HL-60/S4 treated with retinoic acid at 250 ng/mL for 4 days and 3 days (cell line): ENCODE results near the gene CCNY.

Experiments used
- in situ Hi-C: fragments of 300-500 bp; cut with MboI; formaldehyde crosslinking; loops from 2 replicates; pipeline ENCODE4 v1.7.0; 2022; ENCODE audit warnings: low sequenced_read_pairs

The CCNY gene

DNA sequence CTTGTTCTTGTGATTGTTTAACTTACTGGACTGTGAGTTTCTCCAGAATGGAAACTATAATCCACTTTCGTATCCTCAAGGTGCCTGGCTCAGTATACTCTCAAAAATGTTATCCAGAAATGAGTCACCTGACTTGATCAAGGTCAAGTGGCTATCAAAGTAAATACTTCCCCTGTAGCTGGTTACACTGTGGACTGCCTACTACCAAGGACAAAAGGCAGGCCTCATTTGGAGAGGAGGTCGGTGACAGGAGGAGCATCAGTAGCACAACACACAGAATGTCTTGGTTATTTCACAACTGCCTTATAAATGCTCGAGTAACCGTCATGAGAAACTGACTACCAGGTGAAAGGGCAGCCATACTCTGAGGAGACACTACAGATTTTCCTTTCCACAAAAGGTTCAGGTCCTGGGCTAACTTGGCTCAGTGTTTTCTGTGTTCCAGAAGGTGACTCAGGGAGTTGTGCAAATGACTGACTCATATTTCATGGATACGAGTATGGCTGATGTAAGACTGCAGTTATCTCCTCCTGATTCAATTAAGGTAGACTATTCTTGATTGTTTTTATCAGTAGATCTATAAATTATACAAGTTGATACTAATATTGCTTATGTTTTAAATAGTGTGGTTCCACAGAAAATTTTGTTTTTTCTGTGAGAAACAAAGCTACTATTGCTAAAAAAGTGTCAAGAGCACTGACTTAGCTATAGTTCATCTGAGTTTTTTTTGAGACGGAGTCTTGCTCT is 4.2 kb upstream of the CCNY start:
- in situ Hi-C loops: no loop called here

DNA sequence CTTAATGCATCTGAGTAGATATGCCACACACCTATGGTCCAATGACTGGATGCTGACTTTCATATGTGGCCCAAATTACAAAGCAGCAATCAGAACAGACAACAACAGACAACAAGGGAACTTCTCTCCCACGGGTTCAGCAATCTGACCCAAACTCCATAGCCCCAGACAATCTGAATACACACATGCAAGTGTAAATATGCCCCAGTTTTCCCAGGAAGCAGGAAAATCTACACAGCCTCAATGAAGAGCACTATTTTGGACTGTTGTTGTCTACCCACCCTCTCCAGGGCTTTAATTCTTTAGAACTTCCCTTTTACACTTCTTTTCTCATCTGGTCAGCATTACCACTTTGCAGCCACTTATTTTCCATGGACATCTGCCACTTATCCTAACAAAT is 2.0 kb upstream of the CCNY start:
- in situ Hi-C loops: no loop called here

DNA sequence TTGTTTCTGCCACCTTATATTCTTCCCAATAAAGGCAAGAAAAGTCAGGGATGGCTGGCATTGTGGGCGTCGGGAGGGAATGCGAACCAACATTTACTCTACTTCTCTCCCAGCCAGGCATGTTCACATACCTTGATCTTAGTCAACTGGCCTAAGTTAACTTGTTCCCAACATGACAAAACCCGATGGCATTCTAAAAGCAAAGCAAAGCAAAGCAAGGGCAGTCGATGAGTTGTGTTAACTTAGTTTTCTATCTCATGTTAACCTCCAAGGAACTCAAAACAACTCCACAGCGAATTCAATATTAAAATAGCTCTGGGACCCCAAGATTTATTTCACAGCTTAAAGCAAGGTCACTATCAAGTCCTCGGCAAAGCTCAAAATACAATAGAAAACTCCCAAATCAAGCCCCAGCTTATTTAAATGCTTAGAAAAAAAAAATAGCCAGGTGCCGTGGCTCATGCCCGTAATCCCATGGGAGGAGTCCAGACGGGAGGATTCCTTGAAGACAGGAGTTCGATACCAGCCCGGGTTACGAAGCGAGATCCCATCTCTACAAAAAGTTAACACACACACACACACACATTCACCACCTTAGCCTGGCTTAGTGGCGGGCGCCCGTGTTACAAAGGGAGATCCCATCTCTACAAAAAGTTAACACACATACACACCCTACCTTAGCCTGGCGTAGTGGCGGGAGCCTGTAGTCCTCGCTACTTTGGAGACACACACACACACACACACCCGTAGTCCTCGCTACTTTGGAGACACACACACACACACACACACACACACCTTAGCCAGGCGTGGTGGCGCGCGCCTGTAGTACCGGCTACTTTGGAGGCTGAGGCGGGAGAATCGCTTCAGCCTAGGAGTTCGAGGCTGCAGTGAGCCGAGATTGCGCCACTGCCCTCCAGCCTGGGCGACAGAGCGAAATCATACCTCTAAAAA is 901 bp upstream of the CCNY start:
- in situ Hi-C loops: no loop called here

DNA sequence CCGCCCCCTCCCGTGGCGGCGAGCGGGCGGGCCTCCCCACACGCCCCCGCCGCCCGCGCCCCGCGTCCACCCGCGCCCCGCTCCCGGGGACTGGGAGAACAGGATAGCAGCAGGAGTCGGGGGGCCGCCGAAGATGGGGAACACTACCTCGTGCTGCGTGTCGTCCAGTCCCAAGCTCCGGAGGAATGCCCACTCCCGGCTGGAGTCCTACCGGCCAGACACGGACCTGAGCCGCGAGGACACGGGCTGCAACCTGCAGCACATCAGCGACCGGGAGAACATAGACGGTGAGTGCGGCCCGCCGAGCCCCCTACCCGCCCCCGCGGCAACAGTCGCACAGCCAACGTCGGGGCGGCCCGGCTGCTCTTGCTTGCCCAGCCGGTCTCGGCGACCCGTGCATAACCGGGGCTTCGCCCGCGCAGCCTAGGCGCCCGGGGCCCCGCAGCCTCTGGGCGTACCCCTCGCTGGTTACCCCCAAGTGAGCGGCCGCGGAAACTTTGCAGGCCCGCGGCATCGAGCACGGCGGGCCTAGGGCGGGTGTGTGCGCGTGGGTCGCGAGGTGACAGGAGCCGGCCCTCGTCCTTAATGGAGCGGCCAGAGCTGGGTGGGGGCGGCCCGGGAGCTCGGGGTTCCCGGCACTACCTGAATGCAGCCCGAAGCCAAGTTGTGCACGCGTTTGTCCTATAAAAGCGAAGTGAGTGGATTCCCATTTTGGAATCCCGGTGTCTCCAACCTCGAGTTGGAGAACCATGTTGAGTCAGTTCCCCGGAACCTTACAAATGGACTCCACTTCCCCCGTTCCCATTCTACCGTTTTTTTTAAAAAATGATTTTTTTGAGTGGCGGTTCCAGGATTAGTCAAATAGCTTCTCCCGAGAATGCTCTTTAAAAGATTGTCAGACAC is 863 bp downstream of the CCNY start:
- in situ Hi-C loops: no loop called here

DNA sequence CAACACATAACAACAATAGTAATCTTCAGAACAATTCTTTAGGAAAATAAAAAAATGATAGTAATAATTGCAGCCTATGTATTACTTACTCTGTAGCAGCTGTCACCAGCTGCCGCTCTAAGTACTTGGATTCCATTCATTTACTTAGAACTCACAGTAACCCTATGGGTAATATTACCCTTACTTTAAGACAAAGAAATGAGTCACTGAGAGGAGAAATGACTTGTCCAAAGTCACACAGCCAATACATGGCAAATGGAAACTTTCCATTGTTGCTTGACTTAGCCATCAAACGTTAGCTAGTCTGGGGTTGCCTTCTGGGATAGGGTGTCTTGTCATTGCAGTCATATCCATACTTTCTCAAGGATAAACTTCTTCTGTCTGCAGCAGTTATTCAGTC is 3.6 kb downstream of the CCNY start:
- in situ Hi-C loops: no loop called here

DNA sequence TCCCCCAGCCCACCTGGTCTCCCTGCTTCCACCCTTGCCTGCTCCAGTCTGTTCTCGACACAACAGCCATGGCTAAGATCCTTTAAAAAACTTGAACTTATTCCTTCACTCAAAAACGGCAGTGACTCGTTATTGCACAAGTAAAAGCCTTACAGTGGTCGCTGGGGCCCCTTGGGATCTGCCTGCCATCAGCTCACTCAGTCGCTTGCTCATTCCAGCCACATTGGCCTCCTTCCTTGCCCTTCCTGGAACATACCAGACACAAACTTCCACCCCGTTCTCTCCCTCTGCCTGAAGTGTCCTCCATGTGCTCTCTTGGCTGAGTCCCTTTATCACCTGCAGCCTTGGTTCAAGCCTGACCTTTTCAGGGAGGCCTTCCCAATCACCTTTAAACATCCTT is 4.7 kb downstream of the CCNY start:
- in situ Hi-C loops: no loop called here

DNA sequence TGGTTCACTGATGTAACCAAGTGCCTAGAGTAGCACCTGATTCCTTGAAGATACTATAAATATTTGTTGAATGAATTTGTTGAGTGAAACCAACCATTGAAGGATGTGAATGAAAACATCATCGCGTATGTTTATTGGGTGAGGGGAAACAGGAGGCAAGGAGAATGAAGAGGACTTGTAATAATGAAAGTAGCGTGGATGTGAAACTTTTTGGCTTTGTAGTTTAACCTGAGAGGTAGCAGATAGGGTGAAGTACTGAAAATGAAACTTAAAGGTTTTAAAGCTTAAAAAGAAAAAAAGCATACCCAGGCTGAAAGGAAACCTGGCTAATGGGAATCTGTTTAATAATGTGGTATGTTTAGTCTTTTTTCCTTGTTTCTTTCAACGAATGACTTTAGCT is 5.2 kb downstream of the CCNY start:
- in situ Hi-C loops: no loop called here

DNA sequence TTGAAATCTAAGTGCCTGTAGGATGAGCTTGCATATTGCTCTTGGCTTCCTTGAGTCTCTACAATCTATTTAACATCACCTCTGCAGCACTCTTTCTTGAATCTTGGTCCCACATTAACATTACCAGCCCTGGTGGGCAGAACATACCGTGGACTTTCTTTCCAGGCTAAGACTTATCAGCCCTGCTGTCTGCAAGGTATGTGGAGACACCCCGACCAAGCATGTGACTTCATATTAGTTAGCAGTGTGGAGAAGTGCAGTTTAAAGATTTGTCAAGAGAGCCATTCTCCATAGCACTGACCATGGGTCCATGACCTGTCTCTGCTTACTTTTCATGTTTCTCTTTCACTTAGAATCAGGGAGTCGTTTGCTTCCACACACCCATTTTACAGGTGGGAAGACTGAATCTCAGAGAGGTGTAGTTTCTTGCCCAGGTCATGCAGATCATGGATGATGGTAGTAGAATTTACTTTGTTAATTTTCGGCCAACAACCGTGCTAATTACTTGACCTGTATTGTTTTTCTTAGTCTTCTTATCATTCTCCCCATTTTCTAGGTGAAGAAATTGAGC is 6.0 kb downstream of the CCNY start:
- in situ Hi-C loops: no loop called here

DNA sequence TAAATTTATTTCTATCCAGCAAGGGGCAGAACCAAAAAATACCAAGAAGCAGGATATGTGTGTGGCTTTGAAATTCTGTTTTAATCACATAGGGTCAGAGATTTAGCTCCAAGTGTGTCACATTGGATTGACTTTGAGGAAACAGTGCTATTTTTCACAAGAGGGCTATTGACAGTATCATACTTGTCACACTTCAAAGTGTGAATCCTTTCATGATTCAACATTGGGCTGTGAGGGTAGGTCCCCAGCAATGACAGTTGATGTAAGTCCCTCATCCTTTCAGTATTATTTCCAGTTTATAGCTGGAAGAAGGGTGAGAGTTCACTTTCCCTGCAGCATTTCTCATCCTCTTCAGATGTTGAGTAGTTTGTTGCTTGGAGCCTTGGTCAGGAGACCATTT is 7.4 kb downstream of the CCNY start:
- in situ Hi-C loops: no loop called here

DNA sequence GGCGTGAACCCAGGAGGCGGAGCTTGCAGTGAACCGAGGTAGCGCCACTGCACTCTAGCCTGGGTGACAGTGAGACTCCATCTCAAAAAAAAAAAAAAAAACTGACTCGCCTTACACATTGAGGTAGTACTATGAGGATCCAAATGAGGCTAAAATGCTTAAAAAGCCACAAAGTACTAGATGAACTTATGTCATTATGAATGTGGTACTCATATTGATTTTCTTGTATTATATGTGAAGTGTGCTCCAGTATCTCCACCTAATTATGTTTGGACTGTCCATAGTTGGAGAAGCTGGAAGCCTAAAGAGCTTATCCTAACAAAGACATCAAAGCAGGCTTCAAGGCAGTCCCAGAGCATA is 9.1 kb downstream of the CCNY start:
- in situ Hi-C loops: no loop called here

DNA sequence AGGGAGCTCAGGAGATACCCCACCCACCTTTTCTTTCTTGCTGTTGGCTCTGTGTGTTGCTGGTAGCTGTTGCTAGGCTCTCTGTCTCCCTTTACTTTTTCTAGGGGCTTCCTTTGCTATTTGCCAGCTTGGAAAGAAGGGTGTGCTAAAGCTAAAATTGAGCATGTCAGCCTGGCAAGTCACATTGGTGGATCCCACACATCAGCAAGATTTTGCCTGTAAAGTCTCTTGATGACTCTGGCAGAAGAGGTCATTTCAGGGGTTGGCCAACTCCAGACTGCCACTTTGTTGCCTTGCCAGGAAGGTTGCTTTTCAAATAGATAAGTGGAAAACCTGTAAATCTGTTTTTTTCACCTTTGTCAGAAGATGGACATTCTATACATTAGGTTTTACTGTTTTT is 9.9 kb downstream of the CCNY start:
- in situ Hi-C loops: no loop called here

DNA sequence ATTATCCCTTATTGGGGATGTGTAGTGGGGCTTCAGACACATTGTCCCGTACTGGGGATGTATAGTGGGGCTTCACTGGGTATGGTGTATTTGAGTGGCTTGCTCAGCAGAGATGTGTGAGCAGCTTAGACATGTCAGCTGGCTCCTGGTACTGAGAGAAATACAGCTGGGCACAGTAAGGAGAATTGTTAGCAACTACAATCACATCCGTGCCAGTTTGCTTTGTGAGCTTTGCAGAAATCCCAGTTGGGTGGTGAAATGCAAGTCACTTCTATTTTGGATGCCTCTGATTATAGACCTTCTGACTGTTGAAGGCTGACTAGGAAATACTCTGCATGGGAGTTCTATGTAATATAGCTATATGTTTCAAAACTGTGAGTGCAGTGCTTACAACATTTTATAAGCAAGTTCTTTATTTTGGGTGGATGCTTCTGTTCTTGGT is 10.8 kb downstream of the CCNY start:
- in situ Hi-C loops: no loop called here

DNA sequence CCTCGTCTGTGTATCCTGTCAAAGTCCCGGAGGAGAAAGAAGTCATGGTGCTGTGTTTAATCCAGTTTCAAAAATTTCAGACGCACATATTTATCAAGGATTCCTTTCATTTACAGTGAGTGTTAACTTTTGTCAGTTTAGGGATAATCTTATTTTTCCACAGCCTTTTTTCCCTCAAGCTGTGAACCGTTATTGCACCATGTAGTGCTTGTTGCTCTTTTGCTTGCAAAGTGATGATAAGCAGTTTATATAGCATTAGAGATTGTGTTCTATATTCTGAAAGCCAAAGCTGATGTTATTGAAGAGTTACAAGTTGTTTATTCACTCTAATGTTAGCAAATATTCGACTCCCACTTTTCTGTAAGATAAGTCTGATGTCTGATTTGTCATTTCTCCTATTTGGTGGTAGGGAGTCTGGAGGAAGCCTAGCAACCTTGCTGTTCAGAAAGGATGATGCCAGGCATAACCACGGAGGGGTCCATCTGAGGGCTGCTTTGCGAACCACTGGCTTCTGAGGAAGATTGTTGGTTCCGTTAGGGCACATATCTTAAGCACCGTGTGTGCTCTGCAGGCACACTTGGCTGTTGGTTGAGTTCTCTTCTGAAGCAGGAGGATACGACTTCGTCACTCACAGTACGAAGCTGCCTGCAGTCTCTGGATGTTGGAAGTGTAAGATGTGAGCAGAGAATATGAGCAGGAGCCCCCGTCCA is 11.7 kb downstream of the CCNY start:
- in situ Hi-C loops: no loop called here

DNA sequence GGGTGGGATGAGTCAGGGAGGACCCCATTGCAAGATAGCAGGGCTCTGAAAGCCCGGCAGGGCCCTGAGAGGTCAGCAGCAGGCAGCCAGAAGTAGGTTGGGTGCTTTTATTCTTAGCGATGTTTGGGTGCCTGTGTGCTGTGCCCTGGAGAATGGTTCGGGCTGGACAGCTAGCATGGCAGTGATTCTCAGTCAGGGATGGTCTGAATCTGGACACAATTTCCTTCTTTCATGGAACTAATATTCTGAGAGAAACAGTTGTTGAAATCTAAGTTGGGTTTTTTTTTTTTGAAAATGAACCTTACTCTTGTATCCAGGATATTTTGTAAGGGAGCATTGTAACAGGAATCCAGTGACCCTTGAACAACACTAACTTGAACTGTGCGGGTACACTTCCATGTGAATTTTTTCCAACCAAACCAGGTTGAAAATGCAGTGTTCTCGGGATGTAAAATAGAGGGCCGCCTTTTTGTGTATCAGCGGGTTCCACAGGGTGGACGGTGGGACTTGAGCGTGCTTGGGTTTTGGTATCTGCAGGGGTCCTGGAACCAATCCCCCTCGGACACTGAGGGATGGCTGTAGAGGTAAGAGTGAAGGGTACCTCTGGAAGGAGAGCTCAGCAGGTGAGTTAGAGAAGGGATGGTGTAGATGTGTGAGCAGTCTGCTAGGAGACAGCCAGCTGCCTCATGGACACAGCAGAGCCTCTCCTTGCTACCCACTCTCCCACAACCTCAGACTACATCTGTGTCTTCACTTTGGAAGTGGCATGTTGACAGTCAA is 12.5 kb downstream of the CCNY start:
- in situ Hi-C loops: no loop called here

DNA sequence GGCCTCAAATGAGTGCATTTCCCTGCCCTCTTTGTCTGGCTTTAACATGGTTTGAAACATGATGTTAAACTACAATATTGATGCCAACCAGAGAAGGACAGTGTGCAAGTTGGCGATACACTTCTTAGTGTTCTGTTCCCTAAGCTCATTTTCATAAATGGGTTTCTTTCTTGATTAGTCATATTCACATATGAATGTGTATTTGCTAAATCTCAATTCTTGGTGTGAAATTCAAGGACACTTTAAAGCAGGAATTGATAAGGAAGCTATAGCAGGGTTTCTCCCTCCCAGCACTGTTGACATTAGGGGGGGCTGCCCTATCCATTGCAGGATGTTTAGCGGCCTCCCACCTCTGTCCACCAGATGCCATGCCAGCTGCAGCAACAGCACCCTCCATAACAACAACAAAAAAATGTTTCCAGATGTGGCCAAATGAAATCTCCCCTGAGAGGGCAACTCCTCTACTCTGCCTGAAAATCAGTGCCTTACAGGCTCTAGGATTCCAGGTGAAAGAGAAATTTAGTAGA is 13.1 kb downstream of the CCNY start:
- in situ Hi-C loops: no loop called here

DNA sequence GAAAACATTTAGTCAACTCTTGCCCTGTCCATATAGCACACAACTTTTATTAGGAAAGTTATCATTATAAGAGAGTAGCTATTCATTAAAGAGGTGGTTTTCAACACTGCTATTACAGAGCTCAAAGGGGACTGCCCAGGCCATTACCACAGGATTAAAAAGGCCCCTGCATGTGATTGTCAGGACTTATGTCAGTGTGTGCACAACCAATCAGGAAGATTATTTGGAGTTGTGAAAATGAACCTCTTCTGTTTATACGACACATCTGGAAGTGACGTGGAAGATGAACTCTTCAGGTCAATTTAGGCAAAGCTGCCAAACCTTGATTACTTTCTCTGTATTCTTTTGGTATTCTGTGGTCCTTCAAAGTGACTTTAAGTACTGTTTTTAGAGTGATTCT is 14.7 kb downstream of the CCNY start:
- in situ Hi-C loops: no loop called here

DNA sequence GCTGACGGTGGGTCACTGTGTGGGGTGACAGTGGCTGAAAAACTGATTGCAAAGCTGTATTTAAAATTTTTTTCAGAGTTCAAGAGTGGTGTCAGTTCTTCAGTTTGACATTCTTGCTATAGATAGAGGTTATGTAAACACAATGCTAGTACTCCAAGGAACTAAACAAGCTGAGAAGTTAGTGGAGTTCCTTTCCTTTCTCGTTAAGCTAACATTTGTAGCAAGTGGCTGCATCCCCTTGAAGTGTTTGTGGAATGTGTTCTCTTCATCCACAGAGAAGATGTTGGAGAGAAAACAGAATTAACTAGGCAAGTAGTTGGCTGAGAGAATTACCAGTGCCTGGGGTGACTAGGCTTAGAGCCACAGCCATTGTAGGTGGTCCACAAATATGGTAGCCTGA is 15.8 kb downstream of the CCNY start:
- in situ Hi-C loops: no loop called here

DNA sequence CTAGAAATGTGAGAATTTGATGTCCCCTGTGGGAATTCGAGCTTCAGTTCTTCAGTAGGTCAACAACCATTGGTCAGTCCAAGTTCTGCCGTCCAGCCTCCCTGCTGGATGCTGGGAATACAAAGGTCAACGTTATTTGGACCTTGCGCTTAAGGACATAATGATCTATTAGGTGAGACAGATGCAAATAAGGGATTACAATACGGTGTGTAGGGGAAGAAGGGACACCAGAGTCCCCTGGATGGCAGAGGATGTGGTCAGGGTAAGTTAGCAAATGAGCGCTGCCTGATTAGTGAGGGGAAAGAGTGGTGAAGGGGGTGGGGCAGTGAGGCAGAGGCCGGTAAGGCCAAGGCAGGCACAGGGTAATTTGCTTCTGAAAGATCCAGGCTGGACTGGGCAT is 16.2 kb downstream of the CCNY start:
- in situ Hi-C loops: no loop called here

DNA sequence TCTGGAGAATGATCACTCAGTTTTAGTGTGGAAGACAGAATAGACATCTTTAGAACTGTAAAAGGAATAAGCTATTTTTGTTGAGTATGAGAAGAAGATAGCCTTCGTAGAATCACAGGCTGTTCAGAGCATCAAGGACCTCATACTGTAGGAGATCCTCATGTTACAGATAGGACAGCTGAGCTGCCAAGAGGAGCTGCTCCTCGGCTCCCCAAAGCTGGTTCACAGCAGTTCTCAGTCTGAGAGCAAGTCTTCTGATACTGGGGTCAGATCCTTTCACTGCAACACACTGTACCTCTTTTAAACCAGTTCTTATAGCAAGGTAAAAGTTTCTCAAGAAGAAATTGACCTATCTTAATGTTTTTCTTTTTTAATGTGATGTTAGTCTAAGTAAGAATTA is 17.1 kb downstream of the CCNY start:
- in situ Hi-C loops: no loop called here
